Measurements from ENCODE around the gene TMEM120B. TPM values are rescaled to one million over a fixed set of nuclear protein-coding genes. Genes with fewer than 3 reads are reported as not detected.

TMEM120B gene
- total RNA-seq, 4 donors from 2014 or later: 3.7 to 8.6 (median 5.2) TPM

GRCh38 chr12:121779422-121779895, 66.9 kb downstream of the TMEM120B start:
- peaks cover 0 to 25% (median 0%) of the 10 kb centered on the region in 3 donors for H3K36me3 ChIP-seq
- H3K9me3 ChIP-seq: no peaks in the 10 kb centered on the region
- no peak for DNase-seq

GRCh38 chr12:121780429-121780828, 67.9 kb downstream of the TMEM120B start:
- no peak for TF ChIP-seq POLR2A (IDR thresholded peaks at IDR 0.05)
- TF ChIP-seq CTCF (IDR thresholded peaks at IDR 0.05): no peak
- Histone ChIP-seq H3K4me3 (no peak overlapping the region), H3K27ac (no peak overlapping the region), H3K9me3 (no peaks in the 10 kb centered on the region), H3K27me3 (no peaks in the 10 kb centered on the region), H3K36me3 (peaks cover 0 to 25% (median 0%) of the 10 kb centered on the region in 3 donors), H3K4me1 (peaks cover 0 to 31% (median 20%) of the 10 kb centered on the region in 4 donors)
- DNase-seq: no peak

More at GRCh38 chr12:121779422-121779895, 66.9 kb downstream of the TMEM120B start:
- TF ChIP-seq POLR2A (IDR thresholded peaks at IDR 0.05) (no peak), CTCF (IDR thresholded peaks at IDR 0.05) (no peak)
- Histone ChIP-seq H3K4me3 (no peak overlapping the region), H3K4me1 (peaks cover 0 to 22% (median 17%) of the 10 kb centered on the region in 4 donors), H3K27me3 (no peaks in the 10 kb centered on the region), H3K27ac (no peak overlapping the region)

- peaks cover 3 to 35% (median 20%) of the 10 kb centered on the region in 4 donors for H3K4me1 ChIP-seq
- DNase-seq: no peak
- TF ChIP-seq POLR2A (IDR thresholded peaks at IDR 0.05) (no peak), CTCF (IDR thresholded peaks at IDR 0.05) (no peak)
- peak overlapping the region; percentile 16 to 72 (median 19) for H3K27ac ChIP-seq
- no peak overlapping the region for H3K4me3 ChIP-seq
- no peaks in the 10 kb centered on the region for H3K9me3 ChIP-seq
- peaks cover 0 to 25% (median 0%) of the 10 kb centered on the region in 3 donors for H3K36me3 ChIP-seq
- no peaks in the 10 kb centered on the region for H3K27me3 ChIP-seq
Observed at GRCh38 chr12:121781484-121781997, 69.0 kb downstream of the TMEM120B start.

- no peaks in the 10 kb centered on the region for H3K27me3 ChIP-seq
- H3K4me3 ChIP-seq: peak overlapping the region in 1 of 4 donors; percentile 15
- DNase-seq: no peak
- H3K36me3 ChIP-seq: peaks cover 0 to 25% (median 0%) of the 10 kb centered on the region in 3 donors
- TF ChIP-seq CTCF (IDR thresholded peaks at IDR 0.05): no peak
- no peak for TF ChIP-seq POLR2A (IDR thresholded peaks at IDR 0.05)
- peak overlapping the region; percentile 10 to 72 (median 28) for H3K27ac ChIP-seq
- H3K9me3 ChIP-seq: no peaks in the 10 kb centered on the region
- H3K4me1 ChIP-seq: peaks cover 6 to 35% (median 28%) of the 10 kb centered on the region in 4 donors
Observed at GRCh38 chr12:121781998-121782979, 69.7 kb downstream of the TMEM120B start.

- H3K4me1 ChIP-seq: peaks cover 7 to 50% (median 37%) of the 10 kb centered on the region in 4 donors
- H3K9me3 ChIP-seq: no peaks in the 10 kb centered on the region
- DNase-seq: no peak
- TF ChIP-seq CTCF (IDR thresholded peaks at IDR 0.05): no peak
- no peak for TF ChIP-seq POLR2A (IDR thresholded peaks at IDR 0.05)
- H3K27me3 ChIP-seq: no peaks in the 10 kb centered on the region
- H3K27ac ChIP-seq: peak overlapping the region in 1 of 4 donors; percentile 17
- no peak overlapping the region for H3K4me3 ChIP-seq
- H3K36me3 ChIP-seq: peaks cover 0 to 21% (median 0%) of the 10 kb centered on the region in 3 donors
Observed at GRCh38 chr12:121783766-121784165, 71.2 kb downstream of the TMEM120B start.

Measured in Peyer's patch (tissue), 4 donors.